GM18511 (cell line): ENCODE measurements around the gene PDE4D.
"Not testable (repeated sequence)": the region's sequence is repeated elsewhere in the genome, so short reads cannot be mapped to it uniquely, and the experiment has no call there.

Experiments used
- ATAC-seq: cut with Tn5 transposase; IDR thresholded peaks from one replicate; pipeline ENCODE4 v1.9.1; 2021; ENCODE audit warnings: mild to moderate bottlenecking, moderate library complexity; ENCODE audit not compliant: unreplicated experiment

Gene PDE4D

GRCh38 chr5:59312223-59312622 lies 581.3 kb downstream of the PDE4D start:
- ATAC-seq = no peak

- not testable (repeated sequence) for ATAC-seq
Measured at GRCh38 chr5:59308685-59309084, 584.8 kb downstream of the PDE4D start.

- ATAC-seq = not testable (repeated sequence)
Measured at GRCh38 chr5:59303289-59303716, 590.2 kb downstream of the PDE4D start.

GRCh38 chr5:59302509-59302908 lies 591.0 kb downstream of the PDE4D start:
- not testable (repeated sequence) for ATAC-seq

- ATAC-seq = no peak
Measured at GRCh38 chr5:59301727-59302126, 591.8 kb downstream of the PDE4D start.

GRCh38 chr5:59300930-59301329 lies 592.6 kb downstream of the PDE4D start:
- no peak for ATAC-seq

GRCh38 chr5:59299006-59299405 lies 594.5 kb downstream of the PDE4D start:
- ATAC-seq = no peak

- ATAC-seq = peak; percentile 73
Measured at GRCh38 chr5:59296317-59297264, 596.9 kb downstream of the PDE4D start.

GRCh38 chr5:59293700-59294099 lies 599.8 kb downstream of the PDE4D start:
- ATAC-seq = no peak

- ATAC-seq = no peak
Measured at GRCh38 chr5:59291941-59292340, 601.6 kb downstream of the PDE4D start.

GRCh38 chr5:59287884-59288283 lies 605.6 kb downstream of the PDE4D start:
- ATAC-seq = no peak

GRCh38 chr5:59287361-59287760 lies 606.2 kb downstream of the PDE4D start:
- ATAC-seq = no peak

- ATAC-seq = no peak
Measured at GRCh38 chr5:59286510-59286909, 607.0 kb downstream of the PDE4D start.

GRCh38 chr5:59285300-59286016 lies 608.1 kb downstream of the PDE4D start:
- no peak for ATAC-seq

GRCh38 chr5:59282726-59283125 lies 610.8 kb downstream of the PDE4D start:
- no peak for ATAC-seq

GRCh38 chr5:59279979-59280378 lies 613.5 kb downstream of the PDE4D start:
- no peak for ATAC-seq

GRCh38 chr5:59276917-59277372 lies 616.6 kb downstream of the PDE4D start:
- ATAC-seq = no peak

- ATAC-seq = no peak
Measured at GRCh38 chr5:59276325-59276675, 617.2 kb downstream of the PDE4D start.

GRCh38 chr5:59275510-59276324 lies 617.8 kb downstream of the PDE4D start:
- no peak for ATAC-seq

- no peak for ATAC-seq
Measured at GRCh38 chr5:59275170-59275509, 618.4 kb downstream of the PDE4D start.

GRCh38 chr5:59274106-59274636 lies 619.4 kb downstream of the PDE4D start:
- ATAC-seq = no peak
